GM15510 (cell line): ENCODE measurements around the gene NBAS.

Experiments
- POLR2A ChIP-seq: IDR thresholded peaks from 3 replicates; pipeline ENCODE4 v1.6.1; 2011; ENCODE audit warnings: borderline replicate concordance; ENCODE audit not compliant: insufficient read length; ENCODE audit errors: extremely low read depth

Gene NBAS

GRCh38 chr2:15278296-15278695 lies 282.8 kb downstream of the NBAS start:
- no peak for TF ChIP-seq POLR2A

GRCh38 chr2:15275346-15275745 lies 285.8 kb downstream of the NBAS start:
- TF ChIP-seq POLR2A: no peak

- TF ChIP-seq POLR2A: no peak
These were observed 287.7 kb downstream of the NBAS start for GRCh38 chr2:15273452-15273851.

- TF ChIP-seq POLR2A: no peak
These were observed 288.2 kb downstream of the NBAS start for GRCh38 chr2:15272942-15273341.

- no peak for TF ChIP-seq POLR2A
These were observed 289.1 kb downstream of the NBAS start for GRCh38 chr2:15271941-15272542.

- no peak for TF ChIP-seq POLR2A
These were observed 289.9 kb downstream of the NBAS start for GRCh38 chr2:15271276-15271675.

GRCh38 chr2:15269043-15269442 lies 292.1 kb downstream of the NBAS start:
- no peak for TF ChIP-seq POLR2A

GRCh38 chr2:15265889-15266288 lies 295.2 kb downstream of the NBAS start:
- no peak for TF ChIP-seq POLR2A

- TF ChIP-seq POLR2A: no peak
These were observed 297.0 kb downstream of the NBAS start for GRCh38 chr2:15263976-15264685.

- TF ChIP-seq POLR2A: no peak
These were observed 298.3 kb downstream of the NBAS start for GRCh38 chr2:15262792-15263191.

- no peak for TF ChIP-seq POLR2A
These were observed 300.3 kb downstream of the NBAS start for GRCh38 chr2:15260835-15261234.

- no peak for TF ChIP-seq POLR2A
These were observed 300.9 kb downstream of the NBAS start for GRCh38 chr2:15260196-15260595.

- no peak for TF ChIP-seq POLR2A
These were observed 301.8 kb downstream of the NBAS start for GRCh38 chr2:15259356-15259756.

GRCh38 chr2:15253835-15254286 lies 307.3 kb downstream of the NBAS start:
- TF ChIP-seq POLR2A: no peak

GRCh38 chr2:15253247-15253646 lies 307.9 kb downstream of the NBAS start:
- TF ChIP-seq POLR2A: no peak

- no peak for TF ChIP-seq POLR2A
These were observed 309.4 kb downstream of the NBAS start for GRCh38 chr2:15251753-15252152.
